Measurements from ENCODE around the gene GJC2.

DNA sequence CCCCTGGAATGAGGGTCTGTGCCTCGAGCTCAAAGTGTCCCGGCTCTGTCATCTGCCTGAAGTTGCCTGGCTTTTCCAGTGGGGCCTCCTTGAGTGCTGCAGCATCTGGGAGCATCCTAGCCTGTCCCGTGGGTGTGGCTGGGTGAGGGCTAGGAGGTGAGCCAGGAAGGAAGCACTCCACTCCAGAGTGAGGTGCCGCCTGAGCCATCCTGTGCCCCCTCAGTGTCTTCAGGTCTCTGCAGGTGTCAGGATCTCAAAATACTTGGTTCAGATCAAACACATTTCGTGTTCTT lies 27.4 kb downstream of the GJC2 start:
- no peak for TF ChIP-seq POLR2A (IDR thresholded peaks at IDR 0.05; ENCODE audit: extremely low read depth, insufficient read length)
- TF ChIP-seq, protein P1, sequence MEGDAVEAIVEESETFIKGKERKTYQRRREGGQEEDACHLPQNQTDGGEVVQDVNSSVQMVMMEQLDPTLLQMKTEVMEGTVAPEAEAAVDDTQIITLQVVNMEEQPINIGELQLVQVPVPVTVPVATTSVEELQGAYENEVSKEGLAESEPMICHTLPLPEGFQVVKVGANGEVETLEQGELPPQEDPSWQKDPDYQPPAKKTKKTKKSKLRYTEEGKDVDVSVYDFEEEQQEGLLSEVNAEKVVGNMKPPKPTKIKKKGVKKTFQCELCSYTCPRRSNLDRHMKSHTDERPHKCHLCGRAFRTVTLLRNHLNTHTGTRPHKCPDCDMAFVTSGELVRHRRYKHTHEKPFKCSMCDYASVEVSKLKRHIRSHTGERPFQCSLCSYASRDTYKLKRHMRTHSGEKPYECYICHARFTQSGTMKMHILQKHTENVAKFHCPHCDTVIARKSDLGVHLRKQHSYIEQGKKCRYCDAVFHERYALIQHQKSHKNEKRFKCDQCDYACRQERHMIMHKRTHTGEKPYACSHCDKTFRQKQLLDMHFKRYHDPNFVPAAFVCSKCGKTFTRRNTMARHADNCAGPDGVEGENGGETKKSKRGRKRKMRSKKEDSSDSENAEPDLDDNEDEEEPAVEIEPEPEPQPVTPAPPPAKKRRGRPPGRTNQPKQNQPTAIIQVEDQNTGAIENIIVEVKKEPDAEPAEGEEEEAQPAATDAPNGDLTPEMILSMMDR (IDR thresholded peaks at IDR 0.05; ENCODE audit: low read depth, low read length), result no peak

All from NB4 (cell line).